Left lung (tissue), 10 donors: ENCODE data around the gene GPR107. TPM values are rescaled to one million over a fixed set of nuclear protein-coding genes. Genes with fewer than 3 reads are reported as not detected.

Source experiments
- ATAC-seq: fragments of 200-7000 bp; cut with Tn5 transposase; one replicate; pipeline ENCODE4 v1.9.1; 2020; ENCODE audit warnings: moderate library complexity
- DNase-seq, 4 donors: peaks; one replicate each; pipeline ENCODE4 v3.0.0-alpha.2; 2013 to 2020
- H3K27ac ChIP-seq, 2 donors: fragments of 200-600 bp; sonication (generic) in 1 of 2; one replicate each; pipeline versions ENCODE4 v1.5.0 to v1.8.0; 2020 to 2021
- H3K27me3 ChIP-seq, 2 donors: fragments of 200-600 bp; sonication (generic) in 1 of 2; one replicate each; pipeline versions ENCODE4 v1.5.0 to v1.8.0; 2020 to 2021
- H3K36me3 ChIP-seq, 2 donors: fragments of 200-600 bp; sonication (generic) in 1 of 2; one replicate each; pipeline versions ENCODE4 v1.5.0 to v1.8.0; 2020 to 2021
- H3K4me1 ChIP-seq, 2 donors: fragments of 200-600 bp; one replicate each; pipeline ENCODE4 v1.8.0; 2021
- H3K4me3 ChIP-seq, 2 donors: fragments of 200-600 bp; sonication (generic) in 1 of 2; one replicate each; pipeline versions ENCODE4 v1.5.0 to v1.8.0; 2020 to 2021; ENCODE audit warnings: mild to moderate bottlenecking in 1 of 2
- H3K9me3 ChIP-seq, 2 donors: fragments of 200-600 bp; sonication (generic) in 1 of 2; one replicate each; pipeline versions ENCODE4 v1.5.0 to v1.8.0; 2020 to 2021
- CTCF ChIP-seq, 2 donors: fragments of 200-600 bp; sonication (generic) in 1 of 2; IDR thresholded peaks; one replicate each; pipeline versions ENCODE4 v1.5.0 to v1.8.0; 2021; ENCODE audit warnings: antibody characterized with exemption in 2 of 2
- intact Hi-C, 2 donors: fragments of 100-400 bp; cut with DNase I; formaldehyde crosslinking; loops; one replicate each; pipeline versions ENCODE4 v1.11.2 to v1.14.2; 2022
- polyA plus RNA-seq, 6 donors: library from polyadenylated mRNA; unstranded; fragments of 120-200 nt; gene quantifications; one replicate each; pipeline ENCODE4 v1.2.1, GENCODE V29; 2013; ENCODE audit not compliant: insufficient read length in 6 of 6
- total RNA-seq, 2 donors: library from RNA; stranded (reverse); fragmentation: NEBNext Ultra II Directional; extraction: Animal tissue kit (Norgen Biotek cat#: 25700); gene quantifications; one replicate each; pipeline ENCODE4 v1.2.1, GENCODE V29; 2021
- donor health status: DM: no; HTN: yes; CAD: no.
- donor health status: DM: no; HTN: no; CAD: no.

Gene GPR107
- total and polyA plus RNA-seq, 8 donors: 43.0 to 52.4 (median 47.6) TPM

- Histone ChIP-seq H3K4me1 (no peaks in the 10 kb centered on the region), H3K36me3 (no peaks in the 10 kb centered on the region), H3K27me3 (peaks cover 0 to 4% of the 10 kb centered on the region in 2 donors), H3K9me3 (no peaks in the 10 kb centered on the region), H3K27ac (no peak overlapping the region), H3K4me3 (no peak overlapping the region)
- DNase-seq (no peak), ATAC-seq (no peak)
- intact Hi-C loops: no loop called here
- no peak for TF ChIP-seq CTCF (IDR thresholded peaks at IDR 0.05)
Measured at GRCh38 chr9:130159057-130159456, 105.4 kb downstream of the GPR107 start.

GRCh38 chr9:130159915-130160670, 106.4 kb downstream of the GPR107 start:
- Histone ChIP-seq H3K4me3 (no peak overlapping the region), H3K27me3 (peaks cover 0 to 4% of the 10 kb centered on the region in 2 donors), H3K27ac (no peak overlapping the region), H3K9me3 (no peaks in the 10 kb centered on the region), H3K4me1 (no peaks in the 10 kb centered on the region), H3K36me3 (no peaks in the 10 kb centered on the region)
- DNase-seq: no peak
- intact Hi-C loops: no loop called here
- TF ChIP-seq CTCF (IDR thresholded peaks at IDR 0.05): no peak
- no peak for ATAC-seq

- Histone ChIP-seq H3K4me1 (no peaks in the 10 kb centered on the region), H3K4me3 (no peak overlapping the region), H3K27ac (no peak overlapping the region), H3K36me3 (no peaks in the 10 kb centered on the region), H3K9me3 (no peaks in the 10 kb centered on the region), H3K27me3 (peaks cover 0 to 4% of the 10 kb centered on the region in 2 donors)
- no peak for TF ChIP-seq CTCF (IDR thresholded peaks at IDR 0.05)
- intact Hi-C loops: no loop called here
- DNase-seq (no peak), ATAC-seq (no peak)
Measured at GRCh38 chr9:130160862-130161470, 107.3 kb downstream of the GPR107 start.

GRCh38 chr9:130165579-130165978, 111.9 kb downstream of the GPR107 start:
- Histone ChIP-seq H3K4me1 (no peaks in the 10 kb centered on the region), H3K9me3 (no peaks in the 10 kb centered on the region), H3K36me3 (no peaks in the 10 kb centered on the region), H3K27ac (no peak overlapping the region), H3K27me3 (peaks cover 0 to 2% of the 10 kb centered on the region in 2 donors), H3K4me3 (no peak overlapping the region)
- ATAC-seq (no peak), DNase-seq (no peak)
- TF ChIP-seq CTCF (IDR thresholded peaks at IDR 0.05): no peak
- intact Hi-C loops: no loop called here

- no peak overlapping the region for H3K4me3 ChIP-seq
- H3K27ac ChIP-seq: no peak overlapping the region
- no peak for TF ChIP-seq CTCF (IDR thresholded peaks at IDR 0.05)
- H3K4me1 ChIP-seq: no peaks in the 10 kb centered on the region
- H3K27me3 ChIP-seq: peaks cover 0 to 10% of the 10 kb centered on the region in 2 donors
- no peaks in the 10 kb centered on the region for H3K9me3 ChIP-seq
- intact Hi-C loops: no loop called here
- no peak for DNase-seq
- ATAC-seq: no peak
- no peaks in the 10 kb centered on the region for H3K36me3 ChIP-seq
Measured at GRCh38 chr9:130166399-130166798, 112.7 kb downstream of the GPR107 start.
